Measurements from ENCODE around the gene LANCL3. TPM values are rescaled to one million over a fixed set of nuclear protein-coding genes. Genes with fewer than 3 reads are reported as not detected.

LANCL3 gene
- total and polyA plus RNA-seq, 8 donors, result 0.30 to 5.3 (median 1.3) TPM

DNA sequence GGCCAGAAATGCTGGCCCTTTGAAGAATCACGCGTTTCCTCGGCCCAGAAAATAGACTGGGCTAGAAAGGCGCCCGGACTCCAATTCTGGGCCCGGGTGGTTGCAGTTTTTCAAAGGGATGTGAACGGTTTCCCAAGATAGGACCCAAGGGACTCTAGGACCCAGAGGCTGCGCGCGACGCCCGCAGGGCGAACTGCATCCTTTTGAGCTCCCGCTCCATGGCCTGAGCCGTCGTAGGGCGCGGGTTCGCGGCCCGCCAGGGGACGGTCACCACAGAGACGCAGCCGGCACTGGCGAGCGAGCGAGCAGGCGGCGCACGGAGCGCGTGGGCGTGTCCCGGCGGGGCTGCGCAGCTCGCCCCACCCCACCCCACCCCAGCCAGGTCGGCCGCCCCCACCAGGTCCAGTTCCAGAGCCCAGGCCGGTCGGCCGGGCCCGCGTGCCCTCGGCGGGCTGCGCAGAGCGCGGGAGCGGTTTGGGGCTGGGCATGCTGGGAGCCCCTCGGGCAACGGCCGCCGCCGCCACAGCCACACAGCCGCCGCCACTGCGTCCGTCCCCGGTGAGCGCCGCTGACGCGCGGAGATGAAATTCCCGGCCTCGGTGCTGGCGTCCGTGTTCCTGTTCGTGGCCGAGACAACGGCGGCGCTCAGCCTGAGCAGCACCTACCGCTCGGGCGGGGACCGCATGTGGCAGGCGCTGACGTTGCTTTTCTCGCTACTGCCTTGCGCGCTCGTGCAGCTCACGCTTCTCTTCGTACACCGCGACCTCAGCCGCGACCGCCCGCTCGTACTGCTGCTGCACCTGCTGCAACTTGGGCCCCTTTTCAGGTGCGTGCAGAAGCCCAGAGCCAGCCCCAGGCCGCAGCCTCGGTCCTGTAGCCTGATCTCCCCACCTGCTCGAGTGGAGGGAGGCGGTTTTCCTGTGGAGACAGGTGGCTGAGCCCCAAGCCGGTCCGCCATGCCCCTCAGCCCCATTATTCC lies 114.2 kb downstream of the LANCL3 start, which contains the start of gene XK:
Gene XK, plus strand, starts transcription at position 411 of the 979 bp plus-strand sequence. Its CDS starts 171 bp downstream, at position 582.
- peaks cover 0 to 14% (median 7%) of the 10 kb centered on the region in 4 donors for H3K4me1 ChIP-seq
- peaks cover 0 to 5% (median 0%) of the 10 kb centered on the region in 4 donors for H3K9me3 ChIP-seq
- WGBS, 5 donors, result 2 to 44% (median 5%) methylated on average over 34 to 100 of the region's 100 CpGs
- H3K4me3 ChIP-seq, result peak within 1 kb of the TSS; percentile 47 to 53 (median 49)
- peak; percentile 65 to 82 for DNase-seq
- H3K36me3 ChIP-seq, result no peaks in the 10 kb centered on the region
- intact Hi-C loops (cut with DNase I; ENCODE audit: low total_unique reads), result no loop called here
- peak within 1 kb of the TSS; percentile 83 to 99 (median 86) for H3K27ac ChIP-seq
- TF ChIP-seq POLR2A (IDR thresholded peaks at IDR 0.05) (no peak), POLR2AphosphoS5 (IDR thresholded peaks at IDR 0.05) (peak in 2 of 3 donors; percentile 16 to 55), EP300 (IDR thresholded peaks at IDR 0.05) (no peak)
- H3K27me3 ChIP-seq, result peaks cover 0 to 4% (median 0%) of the 10 kb centered on the region in 3 donors

DNA sequence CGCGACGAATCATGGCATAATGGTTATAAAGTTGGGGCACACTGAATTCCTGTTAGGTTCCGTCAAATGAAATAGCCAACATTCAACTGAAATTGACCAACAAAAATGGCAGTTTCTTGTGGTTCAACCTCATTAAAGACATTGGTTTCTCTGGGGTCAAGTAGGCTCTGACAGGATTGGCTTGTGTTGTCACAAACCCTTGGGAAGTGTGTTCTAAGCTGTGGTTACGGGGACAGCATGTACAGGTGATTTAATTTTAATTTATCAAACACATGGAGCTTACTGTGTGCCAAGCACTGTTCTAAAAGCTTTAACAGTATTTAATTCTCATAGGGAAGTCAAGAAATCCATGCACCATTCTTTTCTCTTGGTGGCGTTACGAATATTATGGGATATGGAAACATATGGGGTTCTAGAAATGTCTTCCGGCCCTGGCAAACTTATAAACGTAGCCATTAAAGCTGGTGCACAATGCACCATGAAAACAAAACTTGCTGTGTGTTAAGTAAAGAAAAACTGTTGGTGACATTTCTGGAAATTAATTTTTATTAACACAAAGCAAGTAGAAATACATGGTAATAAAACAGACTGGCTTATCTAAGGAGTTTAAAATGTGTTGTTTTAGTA lies 115.0 kb downstream of the LANCL3 start:
- Histone ChIP-seq H3K4me1 (peaks cover 0 to 14% (median 7%) of the 10 kb centered on the region in 4 donors), H3K4me3 (peak overlapping the region; percentile 47 to 53 (median 49)), H3K9me3 (peaks cover 0 to 5% (median 0%) of the 10 kb centered on the region in 4 donors), H3K27me3 (peaks cover 0 to 4% (median 0%) of the 10 kb centered on the region in 3 donors), H3K27ac (peak overlapping the region; percentile 83 to 99 (median 86)), H3K36me3 (no peaks in the 10 kb centered on the region)
- TF ChIP-seq EP300 (IDR thresholded peaks at IDR 0.05), result no peak
- DNase-seq, result no peak
- intact Hi-C loops (cut with DNase I; ENCODE audit: low total_unique reads), result no loop called here
- 34 to 65% (median 51%) methylated on average over 9 of the region's 9 CpGs for WGBS, 5 donors

DNA sequence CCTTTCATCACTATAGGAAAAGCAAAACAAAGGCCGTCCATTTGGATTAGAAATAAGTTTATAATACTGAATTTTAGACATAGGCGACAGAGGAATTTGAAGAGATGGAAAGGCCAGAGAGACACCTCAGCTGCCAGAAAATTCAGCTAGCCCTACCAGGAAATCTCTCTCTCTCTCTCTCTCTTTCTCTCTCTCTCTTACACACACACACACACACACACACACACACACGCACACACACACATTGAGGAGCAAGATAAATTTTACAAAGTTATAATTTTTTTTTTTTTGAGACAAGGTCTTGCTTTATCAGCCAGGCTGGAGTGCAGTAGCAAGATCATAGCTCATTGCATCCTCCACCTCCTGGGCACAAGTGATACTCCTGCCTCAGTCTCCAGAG lies 115.5 kb downstream of the LANCL3 start:
- intact Hi-C loops (cut with DNase I; ENCODE audit: low total_unique reads), result no loop called here

DNA sequence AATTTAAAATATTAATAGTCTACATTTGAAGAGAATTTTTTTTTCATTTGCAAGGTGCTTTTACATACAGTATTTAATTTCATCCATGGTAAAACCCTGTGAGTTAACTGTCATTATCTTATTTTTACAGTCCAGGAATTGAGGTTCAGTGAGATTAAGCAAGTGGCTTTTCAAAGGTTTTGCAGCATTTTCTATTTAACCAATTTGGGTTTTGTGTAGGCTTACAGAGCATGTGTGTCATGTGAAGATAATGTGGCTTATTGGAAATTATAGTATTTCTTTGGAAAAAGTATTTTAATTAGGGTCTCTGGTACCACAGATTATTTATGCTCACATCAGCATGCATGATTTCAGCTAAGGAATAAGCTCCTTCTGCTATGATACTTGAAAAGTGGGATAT lies 118.7 kb downstream of the LANCL3 start:
- no peak overlapping the region for H3K4me3 ChIP-seq
- intact Hi-C loops (cut with DNase I; ENCODE audit: low total_unique reads), result no loop called here
- H3K9me3 ChIP-seq, result peaks cover 0 to 5% (median 0%) of the 10 kb centered on the region in 4 donors
- peak overlapping the region in 1 of 5 donors; percentile 36 for H3K27ac ChIP-seq
- TF ChIP-seq, protein P1, sequence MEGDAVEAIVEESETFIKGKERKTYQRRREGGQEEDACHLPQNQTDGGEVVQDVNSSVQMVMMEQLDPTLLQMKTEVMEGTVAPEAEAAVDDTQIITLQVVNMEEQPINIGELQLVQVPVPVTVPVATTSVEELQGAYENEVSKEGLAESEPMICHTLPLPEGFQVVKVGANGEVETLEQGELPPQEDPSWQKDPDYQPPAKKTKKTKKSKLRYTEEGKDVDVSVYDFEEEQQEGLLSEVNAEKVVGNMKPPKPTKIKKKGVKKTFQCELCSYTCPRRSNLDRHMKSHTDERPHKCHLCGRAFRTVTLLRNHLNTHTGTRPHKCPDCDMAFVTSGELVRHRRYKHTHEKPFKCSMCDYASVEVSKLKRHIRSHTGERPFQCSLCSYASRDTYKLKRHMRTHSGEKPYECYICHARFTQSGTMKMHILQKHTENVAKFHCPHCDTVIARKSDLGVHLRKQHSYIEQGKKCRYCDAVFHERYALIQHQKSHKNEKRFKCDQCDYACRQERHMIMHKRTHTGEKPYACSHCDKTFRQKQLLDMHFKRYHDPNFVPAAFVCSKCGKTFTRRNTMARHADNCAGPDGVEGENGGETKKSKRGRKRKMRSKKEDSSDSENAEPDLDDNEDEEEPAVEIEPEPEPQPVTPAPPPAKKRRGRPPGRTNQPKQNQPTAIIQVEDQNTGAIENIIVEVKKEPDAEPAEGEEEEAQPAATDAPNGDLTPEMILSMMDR (IDR thresholded peaks at IDR 0.05), result no peak
- TF ChIP-seq POLR2A (IDR thresholded peaks at IDR 0.05) (no peak), EP300 (IDR thresholded peaks at IDR 0.05) (no peak), POLR2AphosphoS5 (IDR thresholded peaks at IDR 0.05) (no peak)
- peaks cover 0 to 4% (median 0%) of the 10 kb centered on the region in 3 donors for H3K27me3 ChIP-seq
- peaks cover 0 to 5% (median under 1%) of the 10 kb centered on the region in 4 donors for H3K4me1 ChIP-seq
- no peaks in the 10 kb centered on the region for H3K36me3 ChIP-seq
- DNase-seq, result no peak

More for the DNA sequence above, 115.5 kb downstream of the LANCL3 start:
- Histone ChIP-seq H3K4me1 (peaks cover 0 to 14% (median 7%) of the 10 kb centered on the region in 4 donors), H3K9me3 (peaks cover 0 to 5% (median 0%) of the 10 kb centered on the region in 4 donors), H3K27ac (peak overlapping the region in 4 of 5 donors; percentile 83 to 89 (median 86)), H3K36me3 (no peaks in the 10 kb centered on the region), H3K27me3 (peaks cover 0 to 4% (median 0%) of the 10 kb centered on the region in 3 donors), H3K4me3 (peak overlapping the region in 1 of 4 donors; percentile 47)
- WGBS, 5 donors, result 57 to 79% (median 62%) methylated on average over 3 of the region's 3 CpGs
- TF ChIP-seq EP300 (IDR thresholded peaks at IDR 0.05), result no peak
- no peak for TF ChIP-seq POLR2A (IDR thresholded peaks at IDR 0.05)
- TF ChIP-seq, protein P1 (IDR thresholded peaks at IDR 0.05), result no peak
- no peak for TF ChIP-seq POLR2AphosphoS5 (IDR thresholded peaks at IDR 0.05)
- DNase-seq, result no peak

DNA sequence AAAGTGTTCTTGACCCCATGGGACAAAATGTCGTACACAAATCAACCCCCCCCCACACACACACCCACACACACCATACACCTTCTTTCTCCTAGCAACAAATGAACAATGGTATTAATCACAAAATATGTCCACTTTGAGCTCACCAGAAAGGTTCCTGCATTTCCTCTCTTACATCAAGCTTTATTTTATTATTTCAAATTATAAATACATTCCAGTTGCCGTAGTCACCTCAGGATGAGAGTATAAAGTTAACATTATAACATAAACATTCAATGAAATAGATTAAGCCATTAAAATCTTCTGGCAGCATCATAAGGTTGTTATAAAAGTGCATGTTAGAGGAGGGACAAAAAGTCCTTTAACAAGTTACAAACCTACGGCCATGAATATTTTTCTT lies 121.5 kb downstream of the LANCL3 start:
- intact Hi-C loops (cut with DNase I; ENCODE audit: low total_unique reads), result no loop called here
- peaks cover 0 to 12% (median 3%) of the 10 kb centered on the region in 4 donors for H3K4me1 ChIP-seq
- WGBS, 5 donors, result 65 to 85% (median 73%) methylated on average over 3 of the region's 3 CpGs

More for the DNA sequence above, 121.5 kb downstream of the LANCL3 start:
- H3K27me3 ChIP-seq, result no peaks in the 10 kb centered on the region
- no peak overlapping the region for H3K27ac ChIP-seq
- no peak overlapping the region for H3K4me3 ChIP-seq
- TF ChIP-seq, protein P1 (IDR thresholded peaks at IDR 0.05), result no peak
- no peak for TF ChIP-seq POLR2AphosphoS5 (IDR thresholded peaks at IDR 0.05)
- no peak for TF ChIP-seq POLR2A (IDR thresholded peaks at IDR 0.05)
- TF ChIP-seq EP300 (IDR thresholded peaks at IDR 0.05), result no peak
- no peak for DNase-seq
- H3K36me3 ChIP-seq, result no peaks in the 10 kb centered on the region
- H3K9me3 ChIP-seq, result no peaks in the 10 kb centered on the region

Measured in stomach (tissue), 9 donors.